HG02840 (cell line): ENCODE results near the gene LOXL1.
"Not testable (repeated sequence)": the region's sequence is repeated elsewhere in the genome, so short reads cannot be mapped to it uniquely, and the experiment has no call there.

Experiments used
- ATAC-seq: cut with Tn5 transposase; IDR thresholded peaks from one replicate; pipeline ENCODE4 v1.9.1; 2021; ENCODE audit warnings: mild to moderate bottlenecking, moderate library complexity, moderate number of reproducible peaks; ENCODE audit not compliant: unreplicated experiment, low FRiP score

The LOXL1 gene

DNA sequence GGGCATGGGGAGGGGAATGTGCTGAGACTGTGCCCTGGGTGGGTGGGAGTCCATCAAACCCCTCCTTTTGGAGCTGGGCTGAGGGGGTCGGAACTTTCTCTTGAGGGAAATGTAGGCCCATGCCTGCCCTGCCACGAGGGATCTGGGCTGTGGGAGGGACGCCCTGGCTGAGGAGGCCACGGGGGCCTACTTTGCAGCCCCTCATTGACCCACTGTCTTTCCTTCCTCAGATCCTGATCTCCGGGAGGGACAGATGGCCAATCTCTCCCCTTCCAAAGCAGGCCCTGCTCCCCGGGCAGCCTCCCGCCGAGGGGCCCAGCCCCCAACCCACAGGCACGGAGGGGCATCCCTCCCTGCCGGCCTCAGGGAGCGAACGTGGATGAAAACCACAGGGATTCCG is 25.3 kb downstream of the LOXL1 start:
- ATAC-seq, result no peak

DNA sequence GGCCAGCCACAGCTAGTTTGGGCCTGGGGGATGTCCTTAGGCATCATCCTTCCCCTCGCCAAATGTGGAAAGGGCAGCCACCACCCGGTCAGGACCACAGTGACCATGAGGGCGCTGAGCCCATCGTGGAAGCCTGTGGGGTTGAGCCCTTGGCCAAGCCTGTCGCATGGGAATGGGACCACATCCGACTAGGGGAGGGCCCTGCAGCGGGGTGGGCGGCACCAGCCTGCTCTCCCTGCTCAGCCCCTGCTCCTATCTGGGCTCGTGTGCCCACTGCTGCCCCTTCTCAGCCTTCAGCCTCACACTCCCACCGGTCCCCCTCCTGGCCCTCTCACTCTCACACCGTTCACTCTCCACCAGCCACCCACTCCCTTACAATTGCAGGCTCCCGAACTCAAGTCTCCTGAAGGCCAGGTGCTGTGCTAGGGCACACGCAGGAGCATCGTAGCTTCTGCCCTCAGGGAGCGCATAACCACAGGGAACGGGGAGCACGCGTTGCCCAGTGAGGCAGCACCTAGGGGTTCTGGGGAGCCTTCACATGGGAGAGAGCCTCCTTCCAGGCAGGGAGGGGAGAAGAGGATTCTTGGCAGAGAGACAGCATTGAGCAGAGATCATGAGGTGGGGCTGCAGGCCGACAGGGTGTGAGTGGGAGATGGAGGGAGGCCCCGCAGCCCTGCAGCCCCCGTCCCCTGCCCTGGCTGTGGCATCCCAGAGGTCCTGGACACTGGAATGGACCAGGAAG is 26.1 kb downstream of the LOXL1 start:
- ATAC-seq, result no peak

GRCh38 chr15:73952913-73953750 is 26.9 kb downstream of the LOXL1 start:
- ATAC-seq, result no peak

GRCh38 chr15:73954188-73955145 is 28.2 kb downstream of the LOXL1 start:
- ATAC-seq, result no peak

- ATAC-seq, result no peak
Observed at GRCh38 chr15:73955326-73955725, 29.1 kb downstream of the LOXL1 start.

GRCh38 chr15:73955861-73956742 is 29.8 kb downstream of the LOXL1 start:
- ATAC-seq, result no peak

DNA sequence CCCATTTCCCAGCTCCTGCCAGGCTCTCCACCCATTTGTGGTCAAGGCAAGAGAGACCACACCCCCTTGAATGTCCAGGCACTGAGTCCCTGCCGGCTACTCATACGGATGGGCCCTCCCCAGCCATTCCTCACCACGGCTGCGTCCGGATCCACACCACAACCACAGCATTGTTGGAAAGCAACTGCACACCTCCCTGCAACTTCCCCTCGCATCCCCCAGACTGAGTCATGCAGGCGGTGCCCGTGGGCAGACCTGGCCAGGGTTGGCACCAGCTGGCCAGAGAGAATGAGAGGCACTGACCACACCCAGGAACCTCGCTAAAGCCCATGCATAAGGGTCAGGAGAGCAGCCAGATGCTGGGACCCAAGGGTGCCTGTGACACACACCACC is 30.5 kb downstream of the LOXL1 start:
- no peak for ATAC-seq

- no peak for ATAC-seq
Observed at GRCh38 chr15:73957276-73957675, 31.0 kb downstream of the LOXL1 start.

GRCh38 chr15:73957785-73958184 is 31.5 kb downstream of the LOXL1 start:
- ATAC-seq, result no peak

GRCh38 chr15:73959012-73959581 is 32.8 kb downstream of the LOXL1 start:
- ATAC-seq, result no peak

DNA sequence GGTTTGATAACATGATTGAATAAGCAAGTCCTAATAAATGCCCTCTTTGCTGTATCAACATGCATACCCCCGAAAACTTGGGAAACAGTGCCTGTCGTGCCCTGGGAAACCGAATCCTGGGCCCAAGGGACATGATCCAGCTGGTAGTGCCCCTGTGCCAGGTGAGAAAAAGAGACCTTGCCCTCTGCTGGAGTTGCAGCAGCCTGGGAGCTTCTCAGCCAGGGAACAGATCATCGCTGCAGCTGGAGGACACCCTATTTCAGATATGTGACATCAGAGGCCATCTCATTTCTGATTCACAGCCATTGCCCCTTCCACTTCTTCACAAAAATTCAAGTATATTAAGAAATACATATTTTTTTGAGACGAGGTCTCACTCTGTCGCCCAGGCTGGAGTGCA is 33.5 kb downstream of the LOXL1 start:
- ATAC-seq, result no peak

DNA sequence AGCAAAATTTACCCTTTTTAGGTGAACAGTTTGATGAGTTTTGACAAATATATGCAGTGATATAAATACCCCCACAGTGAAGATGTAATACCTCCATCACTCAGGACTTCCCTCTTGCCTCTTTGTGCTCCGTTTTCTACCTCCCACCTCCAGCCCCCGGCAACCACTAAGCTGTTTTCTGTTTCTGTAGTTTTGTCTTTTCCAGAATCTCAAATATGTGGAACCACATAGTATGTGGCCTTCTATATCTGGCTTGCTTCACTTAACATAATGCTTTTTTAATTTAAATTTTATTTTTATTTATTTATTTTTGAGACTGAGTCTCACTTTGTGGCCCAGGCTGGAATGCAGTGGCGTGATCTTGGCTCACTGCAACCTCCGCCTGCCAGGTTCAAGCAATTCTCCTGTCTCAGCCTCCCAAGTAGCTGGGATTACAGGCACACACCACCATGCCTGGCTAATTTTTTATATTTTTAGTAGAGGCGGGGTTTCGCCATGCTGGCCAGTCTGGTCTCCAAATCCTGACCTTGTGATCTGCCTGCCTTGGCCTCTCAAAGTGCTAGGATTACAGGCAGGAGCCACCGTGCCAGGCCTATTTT is 34.3 kb downstream of the LOXL1 start:
- not testable (repeated sequence) for ATAC-seq

DNA sequence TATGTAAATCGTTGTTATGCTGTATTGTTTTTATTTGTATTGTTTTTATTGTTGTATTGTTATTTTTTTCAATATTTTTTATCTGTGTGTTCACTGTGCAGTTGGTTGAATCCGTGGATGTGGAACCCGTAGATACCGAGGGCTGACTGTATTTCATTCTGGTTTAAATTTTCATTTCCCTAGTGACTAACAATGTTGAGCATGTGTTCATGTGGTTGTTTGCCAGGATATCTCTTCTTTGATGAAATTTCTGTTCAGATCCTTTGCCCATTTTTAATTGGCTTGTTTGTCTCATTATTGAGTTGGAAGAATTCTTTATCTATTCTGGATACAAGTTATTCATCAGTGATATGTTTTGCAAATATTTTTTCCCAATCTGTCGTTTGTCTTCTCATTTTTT is 36.2 kb downstream of the LOXL1 start:
- ATAC-seq, result no peak

GRCh38 chr15:73964736-73965093 is 38.5 kb downstream of the LOXL1 start:
- ATAC-seq, result no peak

DNA sequence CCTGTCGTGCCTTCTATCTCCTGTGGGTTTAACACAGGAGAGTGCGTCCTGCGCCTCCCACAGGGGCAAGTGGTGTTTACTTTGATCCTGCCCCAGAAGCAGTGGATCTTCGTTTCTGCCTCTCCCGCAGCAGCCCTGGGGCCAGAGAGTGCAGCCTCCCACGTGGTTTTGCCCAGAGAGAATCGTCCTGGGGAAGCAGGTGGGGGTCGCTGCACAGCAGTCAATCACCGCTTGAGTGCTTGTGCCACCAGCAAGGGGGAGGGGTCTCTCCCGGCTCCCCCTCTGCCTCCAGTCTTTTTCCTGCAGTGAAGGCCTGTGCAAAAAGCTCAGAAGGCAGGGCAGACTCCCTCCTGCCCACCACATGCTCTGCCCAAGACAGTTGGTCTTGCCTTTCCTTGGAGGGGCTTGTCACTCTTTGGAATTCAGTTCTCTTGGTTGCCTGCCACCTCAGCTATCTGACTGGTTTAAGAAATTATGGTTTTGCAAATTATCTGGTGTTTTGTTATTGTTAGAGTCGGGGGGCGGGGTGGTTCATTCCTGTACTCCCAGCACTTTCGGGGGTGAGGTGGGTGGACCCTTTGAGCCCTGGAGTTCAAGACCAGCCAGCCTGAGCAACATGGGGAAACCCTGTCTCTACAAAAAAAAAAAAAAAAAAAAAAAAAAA is 39.0 kb downstream of the LOXL1 start:
- no peak for ATAC-seq

DNA sequence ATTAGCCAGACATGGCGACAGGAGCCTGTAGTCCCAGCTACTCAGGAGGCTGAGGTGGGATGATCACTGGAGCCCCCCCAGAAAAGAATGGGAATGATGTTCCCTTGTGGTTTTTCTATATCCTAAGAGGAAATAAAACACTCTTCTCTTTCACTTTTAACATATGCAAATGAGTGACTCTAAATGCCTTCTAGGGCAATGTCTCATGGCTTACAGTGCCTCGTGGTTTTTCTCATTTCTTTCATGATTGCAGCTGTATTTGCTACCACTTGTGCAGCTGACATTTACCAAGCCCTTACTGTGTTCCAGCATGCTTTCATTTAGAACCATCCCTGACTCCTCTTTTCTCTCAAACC is 39.5 kb downstream of the LOXL1 start:
- no peak for ATAC-seq

DNA sequence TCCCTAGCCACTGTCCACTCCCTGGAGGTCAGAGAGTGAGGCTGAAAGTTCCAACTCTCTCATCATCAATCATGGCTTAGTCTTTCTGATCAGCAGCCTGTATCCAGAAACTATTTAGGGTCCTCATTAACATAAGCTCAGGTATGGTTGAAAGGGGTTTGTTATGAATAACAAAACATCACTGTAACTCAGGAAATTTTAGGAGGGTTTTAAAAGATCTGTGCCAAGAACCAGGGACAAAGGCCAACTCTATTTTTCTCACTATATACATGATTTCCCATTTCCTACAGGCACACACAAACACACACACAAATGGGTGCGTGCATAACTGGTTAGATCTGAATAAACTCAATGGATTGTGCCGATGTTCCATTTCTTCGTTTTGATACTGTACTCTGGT is 42.2 kb downstream of the LOXL1 start:
- ATAC-seq, result no peak

- no peak for ATAC-seq
Observed at GRCh38 chr15:73969151-73969759, 43.0 kb downstream of the LOXL1 start.
